Esophagus (tissue), 2 donors: ENCODE results near the gene MIB2. TPM values are rescaled to one million over a fixed set of nuclear protein-coding genes. Genes with fewer than 3 reads are reported as not detected.

ENCODE experiments used
- H3K27ac ChIP-seq, 2 donors: one replicate each; pipeline ENCODE4 v1.5.1; 2013; ENCODE audit warnings: low read depth in 2 of 2, mild to moderate bottlenecking in 2 of 2, inconsistent platforms in 1 of 2, low read length in 1 of 2, moderate library complexity in 1 of 2
- H3K27me3 ChIP-seq, 2 donors: one replicate each; pipeline ENCODE4 v1.6.1; 2013; ENCODE audit warnings: low read length in 2 of 2, control low read depth in 1 of 2, mild to moderate bottlenecking in 1 of 2; ENCODE audit not compliant: insufficient read depth in 2 of 2, control insufficient read depth in 1 of 2
- H3K36me3 ChIP-seq, 2 donors: one replicate each; pipeline ENCODE4 v1.6.1; 2013; ENCODE audit warnings: low read length in 1 of 2; ENCODE audit not compliant: control insufficient read depth in 2 of 2, insufficient read depth in 2 of 2
- H3K4me1 ChIP-seq, 2 donors: one replicate each; pipeline ENCODE4 v1.6.1; 2013; ENCODE audit warnings: low read length in 1 of 2; ENCODE audit not compliant: control insufficient read depth in 2 of 2, insufficient read depth in 2 of 2
- H3K4me3 ChIP-seq, 2 donors: one replicate each; pipeline ENCODE4 v1.5.1; 2013; ENCODE audit warnings: low read length in 2 of 2, mild to moderate bottlenecking in 2 of 2, low read depth in 1 of 2, moderate library complexity in 1 of 2
- H3K9me3 ChIP-seq, 2 donors: one replicate each; pipeline ENCODE4 v1.6.1; 2013; ENCODE audit warnings: mild to moderate bottlenecking in 2 of 2, low read depth in 1 of 2, low read length in 1 of 2, moderate library complexity in 1 of 2; ENCODE audit not compliant: control insufficient read depth in 2 of 2, insufficient read depth in 1 of 2
- WGBS, 2 donors: extraction: QIAGEN DNeasy Blood & Tissue Kit; methylation state at CpG; one replicate each; pipeline ENCODE4 v1.1.7; 2013; 5-methylcytosine and 5-hydroxymethylcytosine counted together
- polyA plus RNA-seq, 2 donors: library from polyadenylated mRNA; stranded (reverse); fragments of 200-250 nt; gene quantifications; one replicate each; pipeline ENCODE4 v1.2.3, GENCODE V29; 2013
- donor health status: healthy with polysubstance abuse.
- donor health status: Bipolar disorder and iron deficiency.

MIB2 gene
- polyA plus RNA-seq, 2 donors = 89.9 to 153 TPM

GRCh38 chr1:1603671-1604373, 11.5 kb upstream of the MIB2 start:
- Histone ChIP-seq H3K9me3 (no peaks in the 10 kb centered on the region), H3K4me3 (no peak overlapping the region), H3K27me3 (peaks cover 0 to 6% of the 10 kb centered on the region in 2 donors), H3K36me3 (no peaks in the 10 kb centered on the region), H3K4me1 (peaks cover 10 to 14% of the 10 kb centered on the region in 2 donors), H3K27ac (no peak overlapping the region)
- 70% methylated on average over 13 of the region's 13 CpGs for WGBS, 2 donors

- 79 to 84% methylated on average over 14 to 15 of the region's 15 CpGs for WGBS, 2 donors
- Histone ChIP-seq H3K27me3 (peaks cover 0 to 3% of the 10 kb centered on the region in 2 donors), H3K4me1 (peaks cover 6 to 9% of the 10 kb centered on the region in 2 donors), H3K4me3 (no peak overlapping the region), H3K9me3 (no peaks in the 10 kb centered on the region), H3K36me3 (no peaks in the 10 kb centered on the region), H3K27ac (no peak overlapping the region)
Observed at GRCh38 chr1:1604374-1605033, 10.8 kb upstream of the MIB2 start.

- 74 to 81% methylated on average over 14 of the region's 14 CpGs for WGBS, 2 donors
- Histone ChIP-seq H3K36me3 (no peaks in the 10 kb centered on the region), H3K27me3 (peaks cover 0 to 3% of the 10 kb centered on the region in 2 donors), H3K9me3 (no peaks in the 10 kb centered on the region), H3K27ac (no peak overlapping the region), H3K4me1 (peaks cover 6 to 8% of the 10 kb centered on the region in 2 donors), H3K4me3 (no peak overlapping the region)
Observed at GRCh38 chr1:1605034-1605591, 10.2 kb upstream of the MIB2 start.

- Histone ChIP-seq H3K9me3 (no peaks in the 10 kb centered on the region), H3K27ac (no peak overlapping the region), H3K36me3 (no peaks in the 10 kb centered on the region), H3K27me3 (peaks cover 0 to 2% of the 10 kb centered on the region in 2 donors), H3K4me1 (peaks cover 1 to 3% of the 10 kb centered on the region in 2 donors), H3K4me3 (no peak overlapping the region)
- WGBS, 2 donors = 87 to 88% methylated on average over 17 of the region's 17 CpGs
Observed at GRCh38 chr1:1605724-1606123, 9.6 kb upstream of the MIB2 start.

GRCh38 chr1:1606232-1606631, 9.1 kb upstream of the MIB2 start:
- Histone ChIP-seq H3K36me3 (no peaks in the 10 kb centered on the region), H3K27ac (no peak overlapping the region), H3K4me3 (no peak overlapping the region), H3K27me3 (no peaks in the 10 kb centered on the region), H3K9me3 (no peaks in the 10 kb centered on the region), H3K4me1 (no peaks in the 10 kb centered on the region)
- WGBS, 2 donors = 76 to 87% methylated on average over 7 to 13 of the region's 13 CpGs

GRCh38 chr1:1609822-1610485, 5.3 kb upstream of the MIB2 start:
- Histone ChIP-seq H3K36me3 (no peaks in the 10 kb centered on the region), H3K4me1 (peaks cover 6% of the 10 kb centered on the region in 2 donors), H3K27ac (no peak overlapping the region), H3K4me3 (no peak overlapping the region), H3K27me3 (no peaks in the 10 kb centered on the region), H3K9me3 (no peaks in the 10 kb centered on the region)
- 66 to 69% methylated on average over 12 of the region's 12 CpGs for WGBS, 2 donors

- 63 to 77% methylated on average over 9 of the region's 9 CpGs for WGBS, 2 donors
- H3K4me1 ChIP-seq = peaks cover 6% of the 10 kb centered on the region in 2 donors
- H3K27ac ChIP-seq = no peak overlapping the region
- H3K4me3 ChIP-seq = no peak overlapping the region
- no peaks in the 10 kb centered on the region for H3K36me3 ChIP-seq
- H3K9me3 ChIP-seq = no peaks in the 10 kb centered on the region
- no peaks in the 10 kb centered on the region for H3K27me3 ChIP-seq
Observed at GRCh38 chr1:1610796-1611195, 4.5 kb upstream of the MIB2 start.

- Histone ChIP-seq H3K27ac (no peak overlapping the region), H3K4me3 (no peak overlapping the region), H3K9me3 (no peaks in the 10 kb centered on the region), H3K4me1 (peaks cover 11 to 15% of the 10 kb centered on the region in 2 donors), H3K36me3 (no peaks in the 10 kb centered on the region), H3K27me3 (no peaks in the 10 kb centered on the region)
- 86 to 88% methylated on average over 3 of the region's 3 CpGs for WGBS, 2 donors
Observed at GRCh38 chr1:1612104-1612400, 3.2 kb upstream of the MIB2 start.

- H3K4me1 ChIP-seq = peaks cover 11 to 18% of the 10 kb centered on the region in 2 donors
- WGBS, 2 donors = 62 to 74% methylated on average over 11 of the region's 11 CpGs
- no peaks in the 10 kb centered on the region for H3K27me3 ChIP-seq
- H3K9me3 ChIP-seq = no peaks in the 10 kb centered on the region
- no peaks in the 10 kb centered on the region for H3K36me3 ChIP-seq
- no peak overlapping the region for H3K27ac ChIP-seq
- no peak overlapping the region for H3K4me3 ChIP-seq
Observed at GRCh38 chr1:1613509-1614082, 1.7 kb upstream of the MIB2 start.
